Activated T-helper 1 cell treated with anti-CD3 and anti-CD28 coated beads, Interleukin-12 subunit alpha, Interleukin-12 subunit beta, Interleukin-2, Interleukin-4 antibody, amounts not matched to agents 30 ng/mL and 10 ng/mL and 1 ng/mL, durations not matched to agents 14 hours and 24 hours and 36 hours (primary cell): ENCODE measurements around the gene SIRPG. TPM values are rescaled to one million over a fixed set of nuclear protein-coding genes. Genes with fewer than 3 reads are reported as not detected.

Experiments
- DNase-seq: peaks from one replicate; pipeline ENCODE4 v3.0.0; 2021; ENCODE audit warnings: low spot score
- H3K27ac Mint-ChIP-seq: one replicate; pipeline ENCODE4 v1.8.0; 2021; ENCODE audit warnings: mild to moderate bottlenecking, mixed read lengths
- H3K27me3 Mint-ChIP-seq: one replicate; pipeline ENCODE4 v1.8.0; 2022; ENCODE audit warnings: mild to moderate bottlenecking, moderate library complexity, mixed read lengths; ENCODE audit not compliant: insufficient read depth
- H3K36me3 Mint-ChIP-seq: one replicate; pipeline ENCODE4 v1.8.0; 2021; ENCODE audit warnings: low read depth, mixed read lengths
- H3K4me1 Mint-ChIP-seq: one replicate; pipeline ENCODE4 v1.8.0; 2021; ENCODE audit warnings: low read depth, mixed read lengths
- H3K4me3 Mint-ChIP-seq: one replicate; pipeline ENCODE4 v1.8.0; 2021; ENCODE audit warnings: mild to moderate bottlenecking, moderate library complexity, mixed read lengths
- H3K9me3 Mint-ChIP-seq: one replicate; pipeline ENCODE4 v1.8.0; 2021; ENCODE audit warnings: mixed read lengths
- intact Hi-C: fragments of 100-400 bp; cut with micrococcal nuclease; formaldehyde crosslinking; loops from one replicate; pipeline ENCODE4 v1.15.1; 2024
- total RNA-seq: library from RNA; stranded (reverse); gene quantifications from 2 replicates; pipeline ENCODE4 v1.2.3, GENCODE V29; 2022

Gene SIRPG
- total RNA-seq, 1 donor from 2014 or later, result 31.8 TPM

DNA sequence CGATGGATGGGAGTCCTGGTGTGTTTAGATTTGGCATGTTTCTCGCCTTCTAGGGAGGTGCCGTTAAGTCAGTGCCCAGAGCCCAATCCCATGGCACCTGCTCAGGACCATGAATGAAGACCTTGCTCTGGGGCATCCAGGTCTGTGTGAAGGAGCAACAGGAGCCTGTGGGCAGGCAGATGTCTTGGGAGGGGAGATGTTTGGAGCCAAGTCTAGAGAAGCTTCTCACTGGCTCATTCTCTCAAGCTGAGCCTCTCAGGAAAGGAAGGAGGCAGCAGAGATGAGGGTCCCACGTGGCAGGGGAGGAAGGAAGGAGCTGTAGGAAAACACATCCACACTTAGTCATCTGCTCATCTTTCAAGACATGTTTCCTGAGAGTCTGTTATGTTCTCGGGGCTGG is 28.3 kb downstream of the SIRPG start:
- Mint-ChIP-seq H3K27ac (no peak overlapping the region), H3K27me3 (no peaks in the 10 kb centered on the region), H3K36me3 (peaks cover 60% of the 10 kb centered on the region), H3K4me3 (no peak overlapping the region), H3K9me3 (no peaks in the 10 kb centered on the region), H3K4me1 (peaks cover 69% of the 10 kb centered on the region)
- no peak for DNase-seq
- intact Hi-C loops, result no loop called here

DNA sequence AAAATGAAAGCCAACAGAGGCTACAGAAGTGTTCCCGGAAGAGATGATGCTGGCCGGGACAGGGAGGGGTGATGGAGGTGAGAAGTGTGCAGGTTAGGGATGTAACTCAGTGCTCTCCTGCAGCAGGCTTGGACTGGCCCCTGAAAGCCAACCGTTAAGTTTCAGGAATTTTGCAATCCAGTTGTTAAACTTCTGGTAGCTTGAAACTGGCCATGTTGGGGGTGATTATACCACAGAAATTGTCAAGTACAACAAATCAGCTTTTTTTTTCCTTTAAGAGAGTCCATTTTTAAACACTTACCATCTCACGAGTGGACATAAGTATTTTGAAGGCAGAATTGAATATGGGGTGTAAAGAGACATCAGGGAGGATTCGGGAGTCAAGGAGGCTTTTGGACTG is 29.0 kb downstream of the SIRPG start:
- DNase-seq, result no peak
- no peaks in the 10 kb centered on the region for H3K27me3 Mint-ChIP-seq
- no peaks in the 10 kb centered on the region for H3K9me3 Mint-ChIP-seq
- H3K4me1 Mint-ChIP-seq, result peaks cover 70% of the 10 kb centered on the region
- no peak overlapping the region for H3K4me3 Mint-ChIP-seq
- H3K27ac Mint-ChIP-seq, result no peak overlapping the region
- intact Hi-C loops, result no loop called here
- peaks cover 56% of the 10 kb centered on the region for H3K36me3 Mint-ChIP-seq

DNA sequence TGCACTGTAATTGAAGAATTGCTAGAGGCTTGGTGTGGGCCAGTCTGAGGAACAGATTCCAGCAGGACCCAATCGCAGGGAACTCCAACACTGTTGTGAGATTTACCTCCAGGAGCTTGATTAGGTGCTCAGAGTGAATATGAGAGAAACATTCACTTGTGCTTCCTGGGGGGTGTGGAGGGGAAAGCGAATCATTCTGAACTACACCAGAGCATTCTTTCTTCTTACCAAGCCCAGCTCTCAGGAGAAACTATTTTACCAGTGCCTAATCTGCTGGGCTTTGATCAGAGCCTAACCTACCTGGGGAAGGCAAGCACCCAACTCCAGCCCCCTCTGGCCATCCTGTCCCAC is 30.4 kb downstream of the SIRPG start:
- intact Hi-C loops, result no loop called here
- H3K27ac Mint-ChIP-seq, result peak overlapping the region; percentile 67
- H3K4me3 Mint-ChIP-seq, result no peak overlapping the region
- H3K27me3 Mint-ChIP-seq, result no peaks in the 10 kb centered on the region
- DNase-seq, result no peak
- peaks cover 68% of the 10 kb centered on the region for H3K4me1 Mint-ChIP-seq
- H3K9me3 Mint-ChIP-seq, result no peaks in the 10 kb centered on the region
- peaks cover 51% of the 10 kb centered on the region for H3K36me3 Mint-ChIP-seq

DNA sequence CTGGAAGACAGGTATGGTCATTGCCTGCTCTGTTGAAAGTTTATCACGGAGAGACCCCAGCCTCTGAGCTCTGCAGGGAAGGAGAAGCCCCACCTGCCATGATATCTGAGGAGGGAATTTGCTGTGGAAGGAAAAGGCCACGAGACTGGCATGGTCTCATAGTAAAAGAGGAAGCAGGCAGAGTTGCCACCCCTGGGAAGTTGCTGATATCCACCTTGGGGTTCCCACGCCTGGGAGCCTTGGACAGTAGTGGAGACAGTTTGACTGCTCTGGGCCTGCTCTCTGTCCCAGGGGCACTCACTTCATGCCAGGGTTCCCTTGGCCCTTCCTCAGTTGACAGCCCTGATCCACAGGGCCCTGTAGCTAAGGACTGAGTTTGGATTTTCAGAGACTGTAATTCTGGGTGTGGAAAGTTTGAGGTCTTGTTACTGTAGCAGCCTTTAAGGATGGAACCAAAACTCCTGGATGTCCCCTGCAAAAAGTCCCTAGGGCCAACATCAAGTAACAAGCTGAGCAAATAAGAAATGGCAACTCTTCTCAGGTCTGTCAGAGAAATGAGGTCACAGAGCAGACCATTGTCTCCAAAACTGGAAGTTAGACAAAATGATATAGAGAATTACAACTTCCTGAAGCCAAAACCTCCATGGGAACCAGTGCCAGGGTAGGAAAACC is 30.9 kb downstream of the SIRPG start:
- H3K27me3 Mint-ChIP-seq, result no peaks in the 10 kb centered on the region
- H3K36me3 Mint-ChIP-seq, result peaks cover 46% of the 10 kb centered on the region
- H3K4me3 Mint-ChIP-seq, result no peak overlapping the region
- H3K27ac Mint-ChIP-seq, result peak overlapping the region; percentile 67
- no peak for DNase-seq
- no peaks in the 10 kb centered on the region for H3K9me3 Mint-ChIP-seq
- H3K4me1 Mint-ChIP-seq, result peaks cover 68% of the 10 kb centered on the region
- intact Hi-C loops, result no loop called here

DNA sequence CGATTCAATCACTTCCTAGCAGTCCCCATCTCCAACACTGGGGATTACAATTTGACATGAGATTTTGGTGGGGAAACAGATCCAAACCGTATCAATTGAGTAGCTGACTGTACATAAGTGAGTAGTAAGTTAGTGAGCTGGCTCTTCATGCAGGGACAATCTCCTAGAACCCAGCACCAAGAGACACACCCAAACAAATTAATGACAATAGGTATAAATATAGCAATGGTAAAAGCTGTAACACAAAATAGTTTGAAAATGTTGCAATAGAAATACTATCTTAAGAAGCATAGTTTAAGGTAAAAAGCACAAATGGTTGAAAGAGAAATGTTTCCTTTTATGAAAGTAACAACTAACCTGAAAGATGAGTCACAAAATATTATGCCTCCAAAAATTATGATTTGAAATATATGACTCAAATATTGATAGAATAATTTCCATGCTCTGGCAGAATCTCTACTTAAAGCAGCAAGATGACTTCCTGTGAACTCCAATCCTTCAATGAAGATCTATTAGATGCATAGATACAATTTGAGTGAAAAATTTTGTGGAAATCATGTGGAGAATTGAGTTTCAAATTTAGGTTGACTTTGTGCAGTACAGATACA is 32.4 kb downstream of the SIRPG start:
- intact Hi-C loops, result loop anchor here (1.0 to 2.0 kb wide), 5 partner anchors 22 to 110 kb away; no protein-coding TSS in a partner anchor
- peaks cover 78% of the 10 kb centered on the region for H3K4me1 Mint-ChIP-seq
- H3K36me3 Mint-ChIP-seq, result peaks cover 38% of the 10 kb centered on the region
- no peak overlapping the region for H3K4me3 Mint-ChIP-seq
- H3K27ac Mint-ChIP-seq, result peak overlapping the region; percentile 49
- DNase-seq, result no peak
- no peaks in the 10 kb centered on the region for H3K9me3 Mint-ChIP-seq
- no peaks in the 10 kb centered on the region for H3K27me3 Mint-ChIP-seq

DNA sequence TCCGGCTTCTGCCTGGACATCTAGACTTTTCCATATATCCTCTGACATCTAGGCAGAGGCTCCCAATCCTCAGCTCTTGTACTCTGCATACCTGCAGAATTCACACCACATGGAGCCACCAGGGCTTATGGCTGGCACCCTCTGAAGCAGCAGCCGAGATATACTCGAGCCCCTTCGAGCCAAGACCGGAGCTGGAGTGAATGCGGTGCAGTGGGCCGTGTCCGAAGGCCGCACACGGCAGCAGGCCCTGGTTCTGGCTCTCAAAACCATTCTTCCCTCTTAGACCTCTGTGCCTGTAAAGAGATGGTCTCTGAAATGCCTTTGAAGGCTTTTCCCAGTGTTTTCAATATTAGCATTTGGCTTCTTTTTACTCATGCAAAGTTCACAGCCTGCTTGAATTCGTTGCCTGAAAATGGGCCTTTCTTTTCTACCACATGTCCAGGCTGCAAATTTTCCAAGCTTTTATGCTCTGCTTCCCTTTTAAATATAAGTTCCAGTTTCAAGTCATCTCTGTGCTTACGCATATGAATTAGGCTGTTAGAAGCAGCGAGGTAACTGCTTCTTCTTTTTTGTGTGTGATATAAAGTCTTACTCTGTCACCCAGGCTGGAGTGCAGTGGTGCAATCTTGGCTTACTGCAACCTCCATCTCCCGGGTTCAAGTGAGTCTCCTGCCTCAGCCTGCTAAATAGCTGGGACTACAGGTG is 33.9 kb downstream of the SIRPG start:
- Mint-ChIP-seq H3K4me3 (no peak overlapping the region), H3K27me3 (no peaks in the 10 kb centered on the region), H3K9me3 (peaks cover 6% of the 10 kb centered on the region), H3K27ac (peak overlapping the region; percentile 36), H3K36me3 (peaks cover 34% of the 10 kb centered on the region), H3K4me1 (peaks cover 87% of the 10 kb centered on the region)
- intact Hi-C loops, result loop anchor here (2.0 kb wide), 2 partner anchors 65 to 111 kb away; no protein-coding TSS in a partner anchor
- DNase-seq, result no peak

DNA sequence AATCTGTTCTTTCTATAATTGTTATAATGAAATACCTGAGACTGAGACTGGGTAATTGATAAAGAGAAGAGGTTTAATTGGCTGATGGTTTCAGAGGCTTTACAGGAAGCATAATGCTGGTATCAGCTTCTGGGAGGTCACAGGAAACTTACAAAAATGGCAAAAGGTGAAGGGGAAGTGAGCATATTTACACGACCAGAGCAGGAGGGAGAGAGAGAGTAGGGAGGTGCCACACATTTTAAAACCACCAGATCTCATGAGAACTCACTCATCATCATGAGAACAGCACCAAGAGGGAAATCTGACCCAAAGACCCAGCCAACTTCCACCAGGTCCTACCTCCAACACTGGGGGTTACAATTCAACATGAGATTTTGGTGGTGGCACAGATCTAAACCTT is 35.1 kb downstream of the SIRPG start:
- peak overlapping the region; percentile 61 for H3K27ac Mint-ChIP-seq
- peaks cover 27% of the 10 kb centered on the region for H3K36me3 Mint-ChIP-seq
- DNase-seq, result no peak
- no peak overlapping the region for H3K4me3 Mint-ChIP-seq
- peaks cover 12% of the 10 kb centered on the region for H3K9me3 Mint-ChIP-seq
- intact Hi-C loops, result no loop called here
- no peaks in the 10 kb centered on the region for H3K27me3 Mint-ChIP-seq
- H3K4me1 Mint-ChIP-seq, result peaks cover 89% of the 10 kb centered on the region

DNA sequence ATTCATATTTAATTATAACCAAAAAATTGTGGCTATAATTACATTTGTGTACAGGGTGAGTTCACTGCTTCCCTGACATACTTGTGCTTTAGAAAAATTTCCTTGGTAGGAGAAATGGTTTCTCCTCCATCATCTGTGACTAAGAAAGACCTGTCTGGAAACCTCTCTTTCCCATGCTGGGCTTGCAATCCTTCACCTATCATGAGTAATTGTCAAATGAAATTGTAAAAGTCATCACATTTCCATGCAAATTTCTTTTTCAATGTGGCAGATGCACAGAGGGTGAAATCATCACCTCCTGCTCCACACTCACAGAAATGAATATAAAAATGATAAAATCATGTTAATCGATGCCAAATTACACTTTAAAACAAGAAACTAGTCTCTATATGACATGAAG is 36.3 kb downstream of the SIRPG start:
- no peak for DNase-seq
- Mint-ChIP-seq H3K36me3 (peaks cover 24% of the 10 kb centered on the region), H3K27me3 (no peaks in the 10 kb centered on the region), H3K4me1 (peaks cover 78% of the 10 kb centered on the region), H3K27ac (no peak overlapping the region), H3K4me3 (no peak overlapping the region), H3K9me3 (peaks cover 12% of the 10 kb centered on the region)
- intact Hi-C loops, result no loop called here

DNA sequence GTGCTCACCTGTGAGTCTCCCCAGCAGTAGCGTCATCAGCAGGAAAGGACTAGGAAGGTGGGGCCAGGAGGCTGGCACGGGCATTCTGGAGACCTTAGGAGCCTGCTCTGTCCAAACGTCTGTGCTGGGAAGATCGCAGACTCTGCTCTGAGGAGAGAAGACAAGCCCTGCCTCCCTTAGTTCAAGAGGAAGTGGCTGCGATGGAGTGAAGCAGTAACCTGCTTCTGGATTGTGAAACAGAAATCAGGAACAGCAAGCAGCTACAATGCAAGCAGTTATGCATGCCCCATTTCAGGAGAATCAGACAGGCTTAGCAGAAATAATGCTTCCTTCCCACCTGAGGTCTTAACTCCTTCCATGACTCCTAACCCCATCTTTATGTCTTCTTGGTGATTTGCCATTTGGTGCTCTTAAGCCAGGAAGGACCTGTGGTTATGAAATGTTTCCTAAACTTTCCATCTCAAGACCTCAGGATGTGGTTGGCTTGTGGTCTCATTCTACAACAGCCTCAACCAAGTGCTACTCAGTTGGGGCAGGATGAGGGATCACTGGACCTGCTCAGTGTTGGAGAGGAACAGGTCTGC is 37.6 kb downstream of the SIRPG start, which contains the start of gene SIRPB1:
TSS of gene SIRPB1 (minus strand) at position 149 of the 584 bp plus-strand sequence. CDS start at position 84, 65 bp downstream.
- peak within 1 kb of the TSS; percentile 35 for H3K4me3 Mint-ChIP-seq
- H3K36me3 Mint-ChIP-seq, result peaks cover 20% of the 10 kb centered on the region
- H3K4me1 Mint-ChIP-seq, result peaks cover 64% of the 10 kb centered on the region
- H3K27ac Mint-ChIP-seq, result peak within 1 kb of the TSS; percentile 56
- intact Hi-C loops, result no loop called here
- peak; percentile 40 for DNase-seq
- H3K27me3 Mint-ChIP-seq, result no peaks in the 10 kb centered on the region
- peaks cover 12% of the 10 kb centered on the region for H3K9me3 Mint-ChIP-seq

DNA sequence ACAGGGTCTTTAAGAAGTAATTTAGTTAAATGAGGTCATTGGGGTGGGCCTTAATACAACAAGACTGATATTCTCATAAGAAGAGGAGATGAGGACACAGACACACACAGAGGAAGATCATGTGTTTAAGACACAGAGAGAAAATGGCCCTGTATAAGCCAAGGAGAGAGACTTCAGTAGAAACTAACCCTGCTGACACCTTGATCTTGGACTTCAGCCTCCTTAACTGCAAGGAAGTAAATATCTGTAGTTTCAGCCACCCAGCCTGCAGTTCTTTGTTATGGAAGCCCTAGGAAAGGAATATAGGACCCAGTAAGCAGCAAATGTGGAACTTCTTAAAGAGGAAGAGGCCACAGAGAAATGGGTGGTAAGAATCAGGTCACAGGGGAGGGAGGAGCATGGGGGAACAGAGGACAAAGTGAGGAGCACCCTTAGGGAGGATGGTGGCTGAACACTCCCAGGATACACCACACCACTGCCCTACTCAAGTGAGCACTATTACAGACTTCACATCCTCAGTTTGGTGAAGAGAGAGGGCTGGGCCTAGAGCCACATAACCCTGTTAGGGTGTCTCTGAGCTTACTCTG is 38.5 kb downstream of the SIRPG start:
- no peak for DNase-seq
- intact Hi-C loops, result no loop called here
- H3K36me3 Mint-ChIP-seq, result peaks cover 23% of the 10 kb centered on the region
- H3K27ac Mint-ChIP-seq, result no peak overlapping the region
- H3K4me3 Mint-ChIP-seq, result no peak overlapping the region
- peaks cover 61% of the 10 kb centered on the region for H3K4me1 Mint-ChIP-seq
- no peaks in the 10 kb centered on the region for H3K27me3 Mint-ChIP-seq
- peaks cover 15% of the 10 kb centered on the region for H3K9me3 Mint-ChIP-seq

DNA sequence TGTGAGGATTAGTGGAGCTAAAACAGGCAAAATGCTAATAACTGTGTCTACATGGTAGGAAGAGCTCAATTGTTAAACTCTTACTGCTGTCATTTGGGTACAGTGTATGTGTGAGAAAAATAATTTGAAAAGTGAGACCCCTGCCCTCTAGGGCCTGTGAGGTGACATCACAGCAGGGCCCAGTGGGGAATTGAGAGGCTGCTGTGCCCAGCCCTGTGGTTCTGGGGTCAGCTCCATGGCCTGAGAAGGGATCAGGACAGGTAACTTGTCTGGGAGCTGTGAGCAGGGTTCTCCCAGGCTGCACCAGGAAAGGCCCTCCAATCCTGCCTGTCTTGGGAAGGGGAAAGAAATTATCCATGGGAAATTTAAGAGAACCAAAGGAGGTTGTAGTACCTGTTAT is 39.1 kb downstream of the SIRPG start:
- Mint-ChIP-seq H3K36me3 (peaks cover 23% of the 10 kb centered on the region), H3K4me1 (peaks cover 61% of the 10 kb centered on the region), H3K27me3 (no peaks in the 10 kb centered on the region), H3K27ac (no peak overlapping the region), H3K9me3 (peaks cover 15% of the 10 kb centered on the region), H3K4me3 (no peak overlapping the region)
- intact Hi-C loops, result no loop called here
- no peak for DNase-seq

DNA sequence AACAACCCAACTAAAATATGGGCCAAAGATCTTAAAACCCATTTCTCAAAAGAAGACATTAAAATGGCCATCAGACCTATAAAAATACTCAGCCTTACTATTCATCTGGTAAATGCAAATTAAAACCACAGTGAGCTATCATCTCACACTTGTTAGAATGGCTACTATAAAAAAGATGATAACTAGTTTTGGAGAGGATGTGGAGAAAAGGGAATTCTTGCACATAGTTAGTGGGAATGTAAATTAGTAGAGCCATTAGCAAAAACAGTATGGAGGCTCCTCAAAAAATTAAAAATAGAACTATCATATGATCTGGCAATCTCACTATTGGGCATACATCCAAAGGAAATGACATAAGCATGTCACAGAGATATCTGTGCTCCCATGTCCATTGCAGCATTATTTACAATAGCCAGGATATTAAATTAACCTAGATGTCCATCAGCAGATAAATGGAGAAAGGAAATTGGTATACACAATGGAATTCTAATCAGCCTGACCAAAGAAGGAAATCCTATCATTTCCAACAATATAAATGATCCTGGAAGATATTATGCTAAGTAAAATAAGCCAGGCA is 40.6 kb downstream of the SIRPG start:
- Mint-ChIP-seq H3K4me1 (peaks cover 45% of the 10 kb centered on the region), H3K9me3 (peaks cover 15% of the 10 kb centered on the region), H3K36me3 (peaks cover 16% of the 10 kb centered on the region), H3K27me3 (no peaks in the 10 kb centered on the region), H3K27ac (no peak overlapping the region), H3K4me3 (no peak overlapping the region)
- intact Hi-C loops, result no loop called here
- DNase-seq, result no peak
